ENCODE results near the gene AURKA.
"Not testable (repeated sequence)": the region's sequence is repeated elsewhere in the genome, so short reads cannot be mapped to it uniquely, and the experiment has no call there.

AURKA gene

GRCh38 chr20:56414842-56415765 lies 23.1 kb upstream of the AURKA start:
- Histone ChIP-seq H3K79me2 (no peaks in the 10 kb centered on the region), H3K27me3 (ENCODE audit: control insufficient read depth, insufficient read depth, low read length) (no peaks in the 10 kb centered on the region), H3K4me2 (ENCODE audit: low read length) (no peak overlapping the region), H3K4me3 (ENCODE audit: low read depth, low read length) (no peak overlapping the region), H3K27ac (no peak overlapping the region), H2AFZ (no peak overlapping the region), H3K4me1 (no peaks in the 10 kb centered on the region), H3K9me3 (ENCODE audit: control insufficient read depth, low read length) (no peaks in the 10 kb centered on the region), H3K36me3 (ENCODE audit: control insufficient read depth, insufficient read depth, low read length) (no peaks in the 10 kb centered on the region), H3K9ac (no peak overlapping the region)
- TF ChIP-seq CTCF (IDR thresholded peaks at IDR 0.05), result no peak

DNA sequence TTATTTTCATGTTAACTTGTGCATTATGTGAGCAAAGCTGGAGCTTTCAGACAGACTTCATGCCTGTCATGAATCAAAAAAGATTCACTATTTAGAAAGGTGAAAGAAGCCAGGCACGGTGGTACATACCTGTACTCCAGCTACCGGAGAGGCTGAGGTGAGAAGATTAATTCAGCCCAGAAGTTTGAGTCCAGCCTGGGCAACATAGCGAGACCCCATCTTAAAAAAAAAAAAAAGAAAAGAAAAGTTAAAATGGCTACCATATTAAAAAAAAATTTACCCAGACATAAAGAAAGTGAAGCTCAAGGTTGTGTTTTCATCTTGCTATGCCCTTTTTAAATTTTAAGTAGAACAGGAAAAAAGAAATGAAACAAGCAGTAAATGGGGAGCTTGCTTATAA lies 20.9 kb upstream of the AURKA start:
- Histone ChIP-seq H3K27ac (no peak overlapping the region), H3K4me1 (no peaks in the 10 kb centered on the region), H3K9ac (no peak overlapping the region)

DNA sequence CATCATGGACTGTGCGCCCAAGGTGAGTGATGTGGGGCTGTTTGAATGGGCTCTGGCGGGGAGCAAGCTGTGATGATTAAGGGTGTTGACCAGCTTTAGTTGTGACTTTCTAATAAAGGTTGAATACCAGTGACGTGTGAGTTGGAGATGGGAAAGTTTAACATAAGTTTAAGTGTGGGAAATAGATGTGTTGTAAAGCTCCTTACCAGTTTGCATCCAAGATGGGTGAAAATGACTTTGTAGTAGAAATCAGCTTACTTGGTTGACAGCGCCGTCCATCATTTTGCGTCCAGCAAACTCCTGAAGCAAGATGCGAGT lies 20.4 kb upstream of the AURKA start:
- Histone ChIP-seq H3K4me3 (ENCODE audit: low read depth, low read length) (no peak overlapping the region), H2AFZ (no peak overlapping the region), H3K27me3 (ENCODE audit: control insufficient read depth, insufficient read depth, low read length) (no peaks in the 10 kb centered on the region), H3K4me2 (ENCODE audit: low read length) (no peak overlapping the region), H3K9ac (no peak overlapping the region), H3K36me3 (ENCODE audit: control insufficient read depth, insufficient read depth, low read length) (no peaks in the 10 kb centered on the region), H3K9me3 (ENCODE audit: control insufficient read depth, low read length) (no peaks in the 10 kb centered on the region), H3K4me1 (no peaks in the 10 kb centered on the region), H3K27ac (no peak overlapping the region), H3K79me2 (no peaks in the 10 kb centered on the region)
- no peak for TF ChIP-seq CTCF (IDR thresholded peaks at IDR 0.05)

More for the DNA sequence above, 20.9 kb upstream of the AURKA start:
- H3K27me3 ChIP-seq (ENCODE audit: control insufficient read depth, insufficient read depth, low read length), result no peaks in the 10 kb centered on the region
- TF ChIP-seq CTCF (IDR thresholded peaks at IDR 0.05), result no peak
- H2AFZ ChIP-seq, result no peak overlapping the region
- no peaks in the 10 kb centered on the region for H3K9me3 ChIP-seq (ENCODE audit: control insufficient read depth, low read length)
- H3K4me3 ChIP-seq (ENCODE audit: low read depth, low read length), result no peak overlapping the region
- no peaks in the 10 kb centered on the region for H3K36me3 ChIP-seq (ENCODE audit: control insufficient read depth, insufficient read depth, low read length)
- H3K79me2 ChIP-seq, result no peaks in the 10 kb centered on the region
- H3K4me2 ChIP-seq (ENCODE audit: low read length), result no peak overlapping the region

DNA sequence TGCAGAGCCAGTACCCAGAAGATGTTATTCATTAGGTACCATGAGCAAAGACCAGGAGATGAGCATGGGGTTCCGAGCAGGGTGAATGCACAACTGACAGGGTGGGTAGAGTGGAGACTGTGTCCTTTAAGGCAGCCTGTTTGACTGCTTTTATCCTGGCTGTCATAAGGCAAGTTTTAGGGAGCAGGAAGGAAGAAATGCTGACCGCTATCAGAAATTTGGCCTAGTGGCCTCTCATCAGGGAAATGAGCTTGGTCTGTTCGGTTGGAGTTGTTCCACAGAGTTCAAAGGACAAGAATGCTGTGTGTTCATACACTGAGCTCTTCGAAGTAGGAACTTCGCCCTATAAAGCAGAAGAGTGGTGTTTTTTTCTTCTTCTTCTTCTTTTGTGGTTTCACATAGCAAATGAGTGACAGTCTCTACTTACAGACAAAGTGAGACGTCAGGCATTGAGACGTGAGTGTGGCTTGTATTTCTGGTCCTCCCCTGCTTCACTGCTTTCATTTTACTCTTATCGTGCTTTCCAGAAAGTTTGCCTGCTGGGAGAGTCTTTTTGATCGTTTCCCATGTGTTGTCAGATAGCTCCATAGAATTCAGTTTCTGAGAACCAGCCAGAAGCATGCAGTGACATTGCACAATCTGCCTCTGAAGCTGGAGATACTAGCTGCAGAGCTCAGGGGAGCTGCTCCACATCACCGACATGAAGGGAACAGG lies 19.9 kb upstream of the AURKA start, which contains the start of gene CASS4:
TSS of gene CASS4 (plus strand) at position 502 of the 714 bp plus-strand sequence. CDS start at position 701, 199 bp downstream.
- no peak within 1 kb of the TSS for H2AFZ ChIP-seq
- H3K4me3 ChIP-seq (ENCODE audit: low read depth, low read length), result no peak within 1 kb of the TSS
- H3K27ac ChIP-seq, result no peak within 1 kb of the TSS
- H3K27me3 ChIP-seq (ENCODE audit: control insufficient read depth, insufficient read depth, low read length), result no peaks in the 10 kb centered on the region
- H3K9ac ChIP-seq, result no peak within 1 kb of the TSS
- no peak within 1 kb of the TSS for H3K4me2 ChIP-seq (ENCODE audit: low read length)
- TF ChIP-seq CTCF (IDR thresholded peaks at IDR 0.05), result no peak
- no peaks in the 10 kb centered on the region for H3K79me2 ChIP-seq
- H3K36me3 ChIP-seq (ENCODE audit: control insufficient read depth, insufficient read depth, low read length), result no peaks in the 10 kb centered on the region
- no peaks in the 10 kb centered on the region for H3K4me1 ChIP-seq
- H3K9me3 ChIP-seq (ENCODE audit: control insufficient read depth, low read length), result no peaks in the 10 kb centered on the region

- not testable (repeated sequence) for H3K4me1 ChIP-seq; H3K4me3 ChIP-seq (ENCODE audit: low read depth, low read length); H3K36me3 ChIP-seq (ENCODE audit: control insufficient read depth, insufficient read depth, low read length); H3K79me2 ChIP-seq; H3K27ac ChIP-seq; H3K4me2 ChIP-seq (ENCODE audit: low read length); H2AFZ ChIP-seq; H3K9me3 ChIP-seq (ENCODE audit: control insufficient read depth, low read length); H3K27me3 ChIP-seq (ENCODE audit: control insufficient read depth, insufficient read depth, low read length); H3K9ac ChIP-seq
These were observed 19.3 kb upstream of the AURKA start for GRCh38 chr20:56411287-56411686.
